H1 (cell line): ENCODE data around the gene TRIM31.

Experiments used
- BACH1 ChIP-seq: IDR thresholded peaks from 2 replicates; pipeline ENCODE4 v1.6.1; 2012; ENCODE audit warnings: low read length, improper control_type of control experiment
- CREB1 ChIP-seq: IDR thresholded peaks from 2 replicates; pipeline ENCODE4 v1.6.1; 2012; ENCODE audit warnings: inconsistent platforms
- CTCF ChIP-seq, 3 experiments: IDR thresholded peaks; 1 replicate in 2 of 3; 2 replicates in 1 of 3; pipeline versions ENCODE4 v1.5.1 to v1.6.1; 2011; ENCODE audit warnings: low read length in 3 of 3, mild to moderate bottlenecking in 3 of 3, inconsistent platforms in 2 of 3, low read depth in 1 of 3, moderate library complexity in 1 of 3; ENCODE audit not compliant: insufficient read depth in 1 of 3; ENCODE audit errors: control extremely low read depth in 1 of 3
- EZH2 ChIP-seq: fragments of 200-600 bp; sonication (generic); IDR thresholded peaks from 2 replicates; pipeline ENCODE4 v1.7.1; 2012; ENCODE audit warnings: low read depth, mild to moderate bottlenecking, moderate library complexity, low read length, inconsistent platforms; ENCODE audit not compliant: severe bottlenecking
- KDM1A ChIP-seq: fragments of 200-600, 300-600 bp; sonication (generic); IDR thresholded peaks from 2 replicates; pipeline ENCODE4 v1.7.1; 2016; ENCODE audit warnings: mild to moderate bottlenecking, low read length, borderline replicate concordance
- POLR2A ChIP-seq, 2 experiments: IDR thresholded peaks; 1 replicate in 1 of 2; 2 replicates in 1 of 2; pipeline ENCODE4 v1.6.1; 2011; ENCODE audit warnings: low read depth in 2 of 2, low read length in 2 of 2, mild to moderate bottlenecking in 2 of 2; ENCODE audit errors: control extremely low read depth in 1 of 2
- POLR2AphosphoS5 ChIP-seq: IDR thresholded peaks from 2 replicates; pipeline ENCODE4 v1.6.1; 2011; ENCODE audit warnings: low read depth, low read length
- SIX5 ChIP-seq: IDR thresholded peaks from 2 replicates; pipeline ENCODE4 v1.6.1; 2011; ENCODE audit warnings: mild to moderate bottlenecking, low read depth, low read length
- SP1 ChIP-seq: IDR thresholded peaks from 2 replicates; pipeline ENCODE4 v1.6.1; 2011; ENCODE audit warnings: low read depth, low read length
- TEAD4 ChIP-seq: IDR thresholded peaks from 2 replicates; pipeline ENCODE4 v1.6.1; 2012; ENCODE audit warnings: low read depth, low read length, inconsistent platforms, mixed read lengths
- YY1 ChIP-seq: IDR thresholded peaks from 2 replicates; pipeline ENCODE4 v1.6.1; 2011; ENCODE audit warnings: low read depth, mild to moderate bottlenecking, low read length

DNA sequence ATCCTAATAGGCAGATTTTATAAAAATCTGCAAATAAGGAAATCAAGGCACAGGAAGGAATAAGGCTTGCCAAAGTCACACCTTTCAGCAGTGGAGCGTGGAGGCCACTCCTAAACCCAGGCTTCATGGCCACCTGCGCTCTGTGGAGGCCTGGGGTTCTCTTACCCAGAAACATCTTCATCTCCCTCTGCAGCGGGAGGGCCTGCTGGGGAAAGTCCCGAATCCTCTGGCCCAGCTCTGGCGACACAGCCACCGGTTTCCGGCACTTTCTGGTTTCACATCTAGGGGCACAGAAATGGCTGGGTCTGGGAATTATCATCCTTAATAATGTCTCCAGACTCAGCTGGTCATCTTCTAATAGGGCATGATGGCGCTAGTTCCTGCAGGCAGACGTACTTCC, 43.9 kb upstream of the TRIM31 start:
- TF ChIP-seq CREB1, result no peak
- no peak for TF ChIP-seq SP1
- TF ChIP-seq SIX5, result no peak
- no peak for TF ChIP-seq CTCF (IDR thresholded peaks at IDR 0.05; ENCODE audit: control extremely low read depth in 1 of 3, insufficient read depth in 1 of 3, low read depth in 1 of 3, low read length in 3 of 3)
- TF ChIP-seq KDM1A, result no peak
- TF ChIP-seq EZH2, result no peak
- no peak for TF ChIP-seq YY1
- no peak for TF ChIP-seq POLR2AphosphoS5
- no peak for TF ChIP-seq BACH1
- no peak for TF ChIP-seq TEAD4
- no peak for TF ChIP-seq POLR2A (IDR thresholded peaks at IDR 0.05; ENCODE audit: control extremely low read depth in 1 of 2, low read depth in 2 of 2, low read length in 2 of 2)
